ENCODE data around the gene AMBP. TPM values are rescaled to one million over a fixed set of nuclear protein-coding genes. Genes with fewer than 3 reads are reported as not detected.

The AMBP gene
- total and polyA plus RNA-seq, 2 of the 13 experiments (the other 11 are each of a cell fraction or from before 2014, with no cell fraction given) = 1,510 to 2,580 TPM

- peak; percentile 31; the same call in 1 of the 2 replicates for TF ChIP-seq IKZF5 (CRISPR knock-in tag; IDR thresholded peaks at IDR 0.05)
- TF ChIP-seq HMGXB4 (CRISPR knock-in tag; IDR thresholded peaks at IDR 0.05; ENCODE audit: borderline replicate concordance in 1 of 2, low read depth in 1 of 2) = 0 out of 4 replicates have a peak, but pooled peaks have one; percentile 14 to 21
- TF ChIP-seq SNRNP70 (IDR thresholded peaks at IDR 0.05; ENCODE audit: low read depth, low read length) = no peak
- peak; percentile 52 for TF ChIP-seq MED8 (CRISPR knock-in tag; IDR thresholded peaks at IDR 0.05; ENCODE audit: insufficient replicate concordance)
- TF ChIP-seq PHF21A (CRISPR knock-in tag; IDR thresholded peaks at IDR 0.05) = peak; percentile 85
- no peak for TF ChIP-seq REXO4 (CRISPR knock-in tag; IDR thresholded peaks at IDR 0.05; ENCODE audit: borderline replicate concordance)
- no peak for TF ChIP-seq PBX2 (CRISPR knock-in tag; IDR thresholded peaks at IDR 0.05)
- TF ChIP-seq EP300 (IDR thresholded peaks at IDR 0.05; ENCODE audit: low read depth in 2 of 2, low read length in 2 of 2) = 0 out of 4 replicates have a peak, but pooled peaks of 1 of the 2 experiments have one; percentile 22
- peak; percentile 39; the same call in 1 of the 2 replicates for TF ChIP-seq EP300 (CRISPR knock-in tag; IDR thresholded peaks at IDR 0.05; ENCODE audit: borderline replicate concordance)
- TF ChIP-seq ZFX (CRISPR knock-in tag; IDR thresholded peaks at IDR 0.05; ENCODE audit: low read depth) = 0 out of 2 replicates have a peak, but pooled peaks have one; percentile 12
- TF ChIP-seq ZKSCAN1 (IDR thresholded peaks at IDR 0.05; ENCODE audit: low read length) = no peak
- TF ChIP-seq ZNF704 (CRISPR knock-in tag; IDR thresholded peaks at IDR 0.05; ENCODE audit: borderline replicate concordance) = no peak
- TF ChIP-seq ERF (CRISPR knock-in tag; IDR thresholded peaks at IDR 0.05) = peak; percentile 63; the same call in 1 of the 2 replicates
- no peak for TF ChIP-seq MZF1 (CRISPR knock-in tag; IDR thresholded peaks at IDR 0.05; ENCODE audit: borderline replicate concordance)
- peak; percentile 72; the same call in 1 of the 2 replicates for TF ChIP-seq MIXL1 (CRISPR knock-in tag; IDR thresholded peaks at IDR 0.05)
- TF ChIP-seq ZNF296 (CRISPR knock-in tag; conservative IDR thresholded peaks at IDR 0.05) = no peak
- TF ChIP-seq ZNF263 (CRISPR knock-in tag; IDR thresholded peaks at IDR 0.05) = no peak
- TF ChIP-seq MEF2D (CRISPR knock-in tag; IDR thresholded peaks at IDR 0.05) = 0 out of 2 replicates have a peak, but pooled peaks have one; percentile 13
- TF ChIP-seq ATF7-NPFF (CRISPR knock-in tag; IDR thresholded peaks at IDR 0.05; ENCODE audit: low read depth) = no peak
- TF ChIP-seq THAP11 (CRISPR knock-in tag; IDR thresholded peaks at IDR 0.05) = no peak
- peak; percentile 57; the same call in 1 of the 2 replicates for TF ChIP-seq MTF1 (CRISPR knock-in tag; IDR thresholded peaks at IDR 0.05)
- peak; percentile 88 for TF ChIP-seq ZNF317 (CRISPR knock-in tag; IDR thresholded peaks at IDR 0.05)
- TF ChIP-seq MLX (CRISPR knock-in tag; IDR thresholded peaks at IDR 0.05) = peak; percentile 20; the same call in 1 of the 2 replicates
These were observed 21.0 kb upstream of the AMBP start, which contains the start of gene KIF12 (continued) for GRCh38 chr9:114098936-114099668.
